NCI-H1092 (cell line): ENCODE data around the gene ZMIZ1.

Experiments used
- DNase-seq: peaks from one replicate; lab custom pipeline; 2025; lab: John Stamatoyannopoulos, UW

Gene ZMIZ1

DNA sequence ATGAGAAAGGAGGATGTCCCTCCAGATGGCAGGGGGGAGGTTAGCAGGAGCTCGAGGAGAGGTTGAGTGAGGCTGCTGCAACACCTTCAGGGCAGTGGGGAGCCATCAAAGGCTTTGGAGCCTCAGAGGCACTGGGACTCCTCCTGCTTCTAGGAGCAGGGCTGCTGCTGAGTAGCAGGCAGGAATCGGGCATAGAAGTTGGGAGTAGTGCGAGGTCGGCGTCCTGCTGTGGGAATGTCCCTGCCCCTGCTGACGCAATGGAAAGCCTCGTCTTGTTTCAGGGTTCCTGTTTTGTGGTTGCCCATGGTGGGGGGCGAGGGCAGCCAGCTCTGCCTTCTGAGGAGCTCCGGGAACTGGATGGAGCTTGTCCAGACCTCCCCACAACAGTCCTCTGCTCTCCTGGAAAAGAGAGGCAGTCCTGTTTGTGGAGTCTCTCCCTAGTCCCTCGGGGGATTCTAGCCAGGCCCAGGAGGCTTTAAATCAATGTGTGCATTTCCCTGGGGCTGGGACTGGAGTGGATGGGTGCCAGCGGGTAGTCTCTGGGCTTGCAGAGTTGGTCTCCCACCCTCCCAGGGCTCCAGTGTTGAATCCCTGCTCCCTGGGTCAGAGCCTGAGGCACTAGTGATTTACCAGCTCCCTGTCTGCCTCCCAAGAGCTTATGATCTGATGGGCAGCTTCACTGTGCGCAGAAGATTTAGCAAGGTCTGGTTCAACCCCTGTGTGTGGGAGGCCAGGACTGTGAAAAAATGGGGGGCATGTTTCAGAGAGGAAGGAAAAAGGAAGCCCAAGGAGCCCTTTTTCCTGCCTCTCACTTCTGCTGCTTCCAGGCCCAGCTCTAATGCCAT is 179.8 kb downstream of the ZMIZ1 start:
- DNase-seq: no peak

GRCh38 chr10:79249186-79250121 is 180.7 kb downstream of the ZMIZ1 start:
- no peak for DNase-seq

DNA sequence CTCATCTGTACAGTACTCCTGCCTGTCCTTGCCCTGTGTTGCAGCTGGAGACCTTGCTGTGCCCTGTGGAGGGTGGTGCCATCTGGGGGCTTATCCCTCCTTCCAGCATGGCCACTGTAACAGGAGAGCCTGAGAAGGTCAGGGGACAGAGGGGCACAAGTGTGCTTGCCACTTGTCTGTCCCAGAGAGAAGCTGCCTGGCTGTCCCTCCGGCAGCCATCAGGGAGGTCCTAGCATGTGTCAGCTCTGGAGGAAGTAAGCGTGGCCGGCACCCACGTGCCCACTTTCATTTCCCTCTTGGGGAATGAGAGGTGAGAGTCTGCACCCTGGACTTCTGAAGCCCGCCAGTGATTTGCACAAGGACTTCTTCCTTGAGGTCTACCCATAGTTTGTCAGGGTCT is 181.5 kb downstream of the ZMIZ1 start:
- no peak for DNase-seq

- no peak for DNase-seq
Observed at GRCh38 chr10:79252450-79252849, 183.7 kb downstream of the ZMIZ1 start.

GRCh38 chr10:79252971-79253370 is 184.2 kb downstream of the ZMIZ1 start:
- no peak for DNase-seq

- DNase-seq: no peak
Observed at GRCh38 chr10:79253704-79254103, 184.9 kb downstream of the ZMIZ1 start.

DNA sequence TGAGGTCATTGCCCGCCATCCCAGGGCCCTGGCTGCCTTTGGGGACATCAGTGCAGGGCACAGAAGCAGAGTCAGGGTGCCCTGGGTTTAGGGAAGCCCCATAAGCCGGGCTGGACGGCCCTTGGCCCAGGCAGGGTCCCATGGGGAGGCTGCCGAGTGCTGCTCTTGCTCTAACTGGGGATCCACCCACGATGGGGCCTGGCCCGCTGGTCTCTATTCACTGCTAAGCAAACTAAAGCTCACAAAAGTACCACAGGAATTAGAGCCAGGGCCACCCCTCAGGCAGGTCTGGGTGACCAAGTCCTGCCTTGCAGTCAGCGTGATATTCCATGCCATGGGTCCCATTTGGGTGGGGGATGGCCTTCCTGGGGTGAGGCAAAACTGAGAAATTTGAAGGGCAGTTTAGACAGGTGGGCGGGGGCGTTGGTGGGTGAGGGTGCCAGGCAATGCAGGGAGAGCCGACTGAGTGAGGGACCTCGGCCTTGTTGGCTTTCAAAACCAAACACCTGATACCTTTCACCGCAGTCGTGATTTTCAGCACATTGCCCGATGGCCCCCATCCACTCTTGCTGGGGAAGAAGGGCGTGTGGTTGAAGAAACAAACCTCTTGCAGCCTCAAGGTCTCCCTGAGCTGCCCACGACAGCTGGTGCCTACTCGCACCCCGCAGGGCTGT is 185.7 kb downstream of the ZMIZ1 start:
- DNase-seq: no peak

- no peak for DNase-seq
Observed at GRCh38 chr10:79255007-79255507, 186.3 kb downstream of the ZMIZ1 start.

DNA sequence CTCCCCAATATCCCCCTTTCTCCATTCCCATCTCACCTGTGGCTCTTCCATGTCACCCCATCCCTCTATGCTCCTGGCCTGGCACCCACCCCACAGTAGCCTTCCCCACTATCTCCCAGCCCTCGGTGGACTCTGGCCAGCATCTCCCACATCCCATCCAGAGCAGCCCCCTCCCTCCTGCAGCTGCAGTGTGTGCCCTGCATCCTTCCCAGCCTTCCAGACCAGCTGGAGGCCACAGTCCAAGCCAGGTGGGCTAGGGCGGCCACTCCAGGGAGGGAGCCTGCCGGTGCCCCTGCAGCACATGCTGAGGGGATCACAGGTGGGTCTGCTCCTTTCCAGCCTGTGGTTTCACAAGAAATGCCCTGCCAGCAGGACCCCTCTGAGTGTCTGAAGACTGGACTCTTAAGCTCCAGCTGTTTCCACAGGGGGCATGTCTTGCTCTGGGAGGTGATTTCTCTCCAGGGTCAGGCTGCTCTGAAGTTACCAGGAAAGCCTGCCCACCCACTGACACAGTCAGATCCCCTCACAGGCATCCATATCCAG is 187.6 kb downstream of the ZMIZ1 start:
- DNase-seq: no peak

DNA sequence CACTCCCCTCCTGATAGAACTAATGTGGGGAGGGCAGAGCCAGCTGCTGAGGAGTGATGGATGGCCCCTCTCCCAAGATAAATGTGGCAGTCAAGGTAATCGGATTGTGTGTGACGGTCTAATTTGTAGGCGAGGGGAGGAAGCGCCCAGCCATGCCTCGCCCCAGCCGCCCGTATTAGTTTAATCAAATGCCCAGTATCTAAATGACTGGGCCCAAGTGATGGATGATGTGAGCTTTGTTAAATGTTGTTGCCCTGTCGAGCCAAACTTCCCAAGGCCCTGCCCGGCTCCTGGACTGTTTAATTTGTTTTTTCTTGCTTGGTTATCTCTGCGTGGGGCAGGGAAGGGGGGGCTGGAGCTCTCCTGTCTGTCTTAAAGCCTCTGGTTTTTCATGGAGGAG is 190.1 kb downstream of the ZMIZ1 start:
- no peak for DNase-seq

DNA sequence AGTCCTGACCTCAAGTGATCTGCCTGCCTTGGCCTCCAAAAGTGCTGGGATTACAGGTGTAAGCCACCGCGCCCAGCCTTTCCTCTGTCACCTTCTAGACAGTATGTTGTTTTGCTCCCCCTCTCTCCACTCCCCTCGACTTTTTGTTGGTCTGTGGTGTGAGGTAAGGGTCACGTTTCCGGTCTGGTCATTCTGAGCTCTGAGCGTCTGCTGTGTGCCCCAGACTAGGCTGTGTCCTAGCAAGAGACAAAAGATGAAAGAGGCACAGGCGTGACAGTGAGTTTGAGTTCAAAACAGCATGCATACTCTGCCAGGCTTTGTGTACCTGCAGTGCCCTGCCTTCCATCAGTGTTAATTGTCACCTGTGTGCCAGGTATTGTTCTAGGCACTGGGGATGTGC is 191.1 kb downstream of the ZMIZ1 start:
- no peak for DNase-seq

DNA sequence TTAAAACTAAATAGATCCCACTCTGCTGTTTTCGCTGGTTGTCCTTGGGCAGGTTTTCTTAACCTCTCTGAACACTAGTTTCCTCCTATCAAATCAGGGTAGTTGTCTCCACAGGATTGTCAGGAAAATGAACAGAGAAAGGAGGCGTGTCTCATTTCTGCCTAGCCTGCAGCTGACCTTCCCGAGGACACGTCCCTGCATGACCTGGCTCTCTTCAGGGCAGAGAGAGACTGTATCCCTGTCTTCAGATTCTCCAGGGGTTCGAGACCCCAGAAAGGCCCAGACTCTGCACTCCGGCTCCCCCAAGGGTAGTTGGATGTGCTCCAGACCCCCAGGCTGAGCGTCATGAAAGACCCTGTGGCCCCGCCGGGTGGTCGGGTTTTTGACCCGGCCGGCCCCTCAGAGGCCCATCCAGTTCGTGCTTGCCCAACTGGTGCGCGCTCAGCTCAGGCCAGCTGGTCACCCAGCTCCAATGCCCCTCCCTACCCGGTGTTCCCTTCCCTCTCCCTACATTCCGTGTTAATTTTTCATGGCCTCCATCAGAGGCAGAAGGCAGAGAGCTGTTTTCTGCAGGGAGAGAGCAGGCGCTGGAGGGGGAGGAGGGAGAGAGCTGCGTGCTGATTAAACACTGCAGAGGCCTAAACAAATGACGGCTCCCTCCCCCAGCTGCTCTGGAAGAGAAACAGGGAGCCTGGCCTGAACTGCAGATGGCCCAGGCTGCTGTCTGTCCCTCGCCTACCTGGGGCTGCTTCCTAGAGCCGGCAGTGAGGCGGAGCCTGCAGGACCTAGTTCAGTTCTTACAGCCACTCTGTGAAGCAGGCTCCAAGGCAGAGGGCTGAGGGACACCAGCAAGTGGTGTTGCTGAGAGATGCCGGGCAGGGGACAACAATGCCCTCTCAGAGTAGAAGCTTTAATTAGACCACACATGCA is 192.3 kb downstream of the ZMIZ1 start:
- peak; percentile 39 for DNase-seq

GRCh38 chr10:79262131-79262530 is 193.4 kb downstream of the ZMIZ1 start:
- DNase-seq: no peak

DNA sequence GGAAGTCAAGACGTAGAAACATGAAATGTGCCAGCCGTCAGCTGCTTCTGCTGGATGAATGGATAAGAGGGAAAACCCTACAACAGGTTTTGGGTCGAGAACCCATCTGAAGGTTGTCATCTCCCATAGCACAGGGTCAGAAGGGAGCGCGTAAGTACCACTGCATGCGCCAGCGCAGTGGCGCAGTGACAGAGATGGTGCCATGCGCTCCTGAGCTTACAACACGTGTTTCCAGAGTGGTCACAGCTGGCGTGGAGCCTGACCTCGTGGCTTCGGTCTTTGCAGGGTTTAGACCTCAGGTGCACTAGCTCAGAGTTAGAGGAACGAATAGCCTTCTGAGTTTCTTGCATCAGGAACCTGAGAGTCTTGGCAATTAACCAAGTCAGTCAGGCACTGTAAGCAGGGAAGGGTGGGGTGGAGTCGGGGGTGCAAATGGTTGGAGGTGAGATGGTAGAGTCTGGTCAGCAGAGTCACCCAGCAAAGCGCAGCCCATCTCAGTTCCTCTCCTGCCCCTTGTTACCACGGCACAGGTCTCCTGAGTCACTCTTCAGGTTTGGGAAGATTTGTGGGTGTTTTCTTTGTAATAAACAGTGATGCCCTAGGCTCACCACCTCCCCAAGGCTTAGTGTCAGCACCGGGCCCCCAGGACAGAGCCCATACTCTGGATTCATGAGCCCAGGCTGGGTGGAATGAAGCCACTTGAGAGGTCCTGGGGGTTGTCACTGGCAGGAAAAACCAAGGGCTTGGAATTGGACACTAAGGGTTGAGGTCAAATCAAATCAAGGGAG is 194.4 kb downstream of the ZMIZ1 start:
- DNase-seq: no peak

- DNase-seq: no peak
Observed at GRCh38 chr10:79263939-79264338, 195.2 kb downstream of the ZMIZ1 start.

- DNase-seq: no peak
Observed at GRCh38 chr10:79264942-79265341, 196.2 kb downstream of the ZMIZ1 start.

DNA sequence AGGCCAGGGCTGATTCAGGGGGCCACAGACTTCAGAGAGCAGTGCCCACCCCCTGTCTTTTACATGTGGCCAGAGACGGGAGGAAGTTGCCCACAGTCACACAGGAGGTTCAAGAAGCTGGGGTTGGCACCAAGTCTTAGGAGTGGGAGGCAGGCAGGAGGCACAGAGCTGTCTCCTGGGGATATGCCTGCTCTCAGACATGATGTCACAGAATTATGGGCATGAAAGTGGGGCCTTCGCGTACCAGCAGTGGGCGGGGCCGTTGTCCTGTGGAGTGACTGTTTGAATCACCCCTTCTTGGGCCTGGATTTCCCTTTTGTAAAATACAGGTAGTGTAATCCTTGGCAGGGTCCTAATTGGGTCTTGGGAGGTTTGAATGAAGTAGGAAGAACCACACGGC is 197.3 kb downstream of the ZMIZ1 start:
- no peak for DNase-seq

DNA sequence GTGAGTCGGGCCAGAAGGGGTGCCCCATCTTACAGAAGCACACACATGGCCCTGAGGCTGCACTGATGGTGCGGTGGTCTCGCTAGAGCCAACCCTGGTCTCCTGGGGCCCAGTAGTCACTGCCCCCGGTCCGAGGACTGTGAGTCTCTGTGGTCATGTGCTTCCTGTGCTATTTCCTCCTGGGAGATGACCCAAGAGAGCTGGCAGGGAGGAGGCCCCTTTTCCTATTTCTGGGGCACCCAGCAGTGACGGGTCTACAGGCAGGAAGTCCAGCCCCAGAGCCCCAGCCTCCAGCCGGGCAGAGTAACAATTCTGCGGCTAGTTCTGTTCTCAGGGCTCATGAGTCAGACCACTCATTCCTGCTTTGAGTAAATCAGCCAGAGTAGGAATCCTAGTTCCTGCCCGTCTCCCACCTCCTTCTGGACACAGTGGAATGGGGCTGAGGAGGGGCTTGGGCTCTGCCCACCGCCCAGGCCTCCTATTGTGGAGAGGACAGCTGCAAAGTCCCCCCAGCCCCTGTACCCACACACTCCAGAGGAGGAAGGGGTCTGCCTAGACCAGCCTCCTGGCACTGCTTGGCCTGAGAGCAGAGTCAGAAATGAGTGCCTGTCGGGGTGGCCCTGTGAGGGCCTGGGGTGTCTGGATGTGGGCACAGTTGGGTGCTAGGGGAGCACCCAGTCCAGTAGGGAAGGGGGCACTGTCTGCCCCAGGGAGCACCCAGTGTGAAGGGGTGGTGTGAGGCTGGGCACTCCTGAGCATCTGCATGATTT is 198.0 kb downstream of the ZMIZ1 start:
- DNase-seq: no peak

GRCh38 chr10:79267499-79267898 is 198.7 kb downstream of the ZMIZ1 start:
- no peak for DNase-seq
